GM12878 (cell line): Measurements from ENCODE around the gene MRPS18B. TPM values are rescaled to one million over a fixed set of nuclear protein-coding genes. Genes with fewer than 3 reads are reported as not detected.

Experiments
- ATAC-seq: fragments of 200-7000 bp; cut with Tn5 transposase; 3 replicates; pipeline ENCODE4 v1.9.1; 2020; ENCODE audit warnings: mild to moderate bottlenecking, moderate library complexity
- BruUV-seq: library from RNA; stranded (reverse); fragments of 400-500 nt; replicated peaks from 2 replicates; lab custom pipeline; 2021; lab: Mats Ljungman, UMichigan
- CTCF ChIA-PET: fragments of 300-600 bp; sonication (Branson Sonifier 250); formaldehyde crosslinking; extraction: SDS; loops from one replicate; lab custom pipeline; 2021; ENCODE audit warnings: inconsistent platforms; lab: Yijun Ruan, JAX
- POLR2A ChIA-PET: fragments of 350-600 bp; formaldehyde crosslinking; extraction: SDS; loops from one replicate; lab custom pipeline; 2021; ENCODE audit warnings: inconsistent platforms; lab: Charles Lee
- RAD21 ChIA-PET: fragments of 300-600 bp; sonication (Branson Sonifier 250); formaldehyde crosslinking; loops from one replicate; lab custom pipeline; 2023; ENCODE audit warnings: antibody characterized with exemption; ENCODE audit not compliant: unreplicated experiment; lab: Charles Lee
- SMC1A ChIA-PET: fragments of 300-600 bp; sonication (Branson Sonifier 250); formaldehyde crosslinking; loops from one replicate; lab custom pipeline; 2023; ENCODE audit not compliant: unreplicated experiment, uncharacterized antibody; lab: Charles Lee
- DNase-seq: peaks from one replicate; pipeline ENCODE4 v3.0.0-alpha.2; 2011; ENCODE audit warnings: low read depth, low spot score
- FAIRE-seq: peaks from 3 replicates; lab custom pipeline; 2011; peaks lifted over from hg19 to GRCh38; lab: Jason Lieb, UNC
- H2AFZ ChIP-seq: 2 replicates; pipeline ENCODE4 v1.6.0; 2011; ENCODE audit warnings: low read depth, low read length, control low read depth; ENCODE audit not compliant: control insufficient read depth
- H3K27ac ChIP-seq: 2 replicates; pipeline ENCODE4 v1.5.1; 2011; ENCODE audit warnings: control low read depth; ENCODE audit not compliant: control insufficient read depth, insufficient read depth
- H3K27me3 ChIP-seq, 2 experiments: replicated peaks in 1 of 2; 2 replicates each; pipeline versions ENCODE4 v1.6.0 to v1.6.1; 2011; ENCODE audit warnings: low read length in 1 of 2; ENCODE audit not compliant: control insufficient read depth in 2 of 2, insufficient read depth in 2 of 2
- H3K36me3 ChIP-seq, 2 experiments: 2 replicates each; pipeline ENCODE4 v1.5.1; 2011; ENCODE audit warnings: low read length in 1 of 2; ENCODE audit not compliant: control insufficient read depth in 2 of 2, insufficient read depth in 2 of 2
- H3K4me1 ChIP-seq: 2 replicates; pipeline ENCODE4 v1.6.1; 2011; ENCODE audit warnings: mild to moderate bottlenecking, low read length, moderate library complexity, mixed read lengths; ENCODE audit not compliant: control insufficient read depth, insufficient read depth
- H3K4me2 ChIP-seq: 2 replicates; pipeline ENCODE4 v1.6.0; 2011; ENCODE audit warnings: control low read depth; ENCODE audit not compliant: control insufficient read depth, insufficient read depth
- H3K4me3 ChIP-seq: fragments of 200-600 bp; sonication (generic); 2 replicates; pipeline ENCODE4 v1.5.1; 2016
- H3K79me2 ChIP-seq: 2 replicates; pipeline ENCODE4 v1.6.0; 2011; ENCODE audit warnings: low read length; ENCODE audit not compliant: control insufficient read depth, insufficient read depth
- H3K9ac ChIP-seq: 2 replicates; pipeline ENCODE4 v1.8.0; 2011; ENCODE audit warnings: low read length, control low read depth, mixed read lengths; ENCODE audit not compliant: control insufficient read depth, insufficient read depth
- H3K9me3 ChIP-seq: replicated peaks from 3 replicates; pipeline ENCODE4 v1.5.1; 2011; ENCODE audit warnings: mild to moderate bottlenecking, low read length; ENCODE audit not compliant: control insufficient read depth, insufficient read depth
- H4K20me1 ChIP-seq: 2 replicates; pipeline ENCODE4 v1.6.0; 2011; ENCODE audit not compliant: control insufficient read depth, insufficient read depth
- CHD4 ChIP-seq: fragments of 200-600 bp; sonication (generic); IDR thresholded peaks from 2 replicates; pipeline ENCODE4 v1.6.1; 2016; ENCODE audit warnings: mild to moderate bottlenecking
- LARP7 ChIP-seq: fragments of 450-650 bp; IDR thresholded peaks from 2 replicates; pipeline ENCODE4 v1.6.1; 2017; ENCODE audit warnings: mild to moderate bottlenecking
- NR2F1 ChIP-seq: fragments of 450-650 bp; conservative IDR thresholded peaks from 2 replicates; pipeline ENCODE4 v1.6.1; 2017; ENCODE audit warnings: mild to moderate bottlenecking
- NRF1 ChIP-seq: conservative IDR thresholded peaks from 2 replicates; pipeline ENCODE4 v1.6.1; 2011; ENCODE audit warnings: mild to moderate bottlenecking, low read depth, low read length, improper control_type of control experiment
- POLR2A ChIP-seq: IDR thresholded peaks from 2 replicates; pipeline ENCODE4 v1.6.1; 2011; ENCODE audit warnings: low read depth, mild to moderate bottlenecking, low read length
- RAD51 ChIP-seq: fragments of 450-650 bp; IDR thresholded peaks from 2 replicates; pipeline ENCODE4 v1.6.1; 2016; ENCODE audit warnings: moderate library complexity, mild to moderate bottlenecking, inconsistent platforms
- SREBF1 ChIP-seq: IDR thresholded peaks from 2 replicates; pipeline ENCODE4 v1.6.1; 2012; ENCODE audit warnings: mild to moderate bottlenecking, low read length
- ZNF207 ChIP-seq: fragments of 450-650 bp; IDR thresholded peaks from 2 replicates; pipeline ENCODE4 v1.6.1; 2014; ENCODE audit warnings: antibody characterized with exemption, mild to moderate bottlenecking, borderline replicate concordance
- ZNF622 ChIP-seq: fragments of 450-650 bp; IDR thresholded peaks from 2 replicates; pipeline ENCODE4 v1.6.1; 2017; ENCODE audit warnings: mild to moderate bottlenecking, inconsistent platforms
- ZSCAN29 ChIP-seq: fragments of 450-650 bp; IDR thresholded peaks from 2 replicates; pipeline ENCODE4 v1.6.1; 2017; ENCODE audit warnings: mild to moderate bottlenecking, moderate library complexity
- WGBS: methylation state at CpG from one replicate; pipeline ENCODE4 v1.1.6; 2016; ENCODE audit warnings: low lambda C conversion rate; ENCODE audit not compliant: insufficient replicate concordance, insufficient coverage; ENCODE audit errors: missing lambda C conversion rate; 5-methylcytosine and 5-hydroxymethylcytosine counted together
- in situ Hi-C: fragments of 300-500 bp; cut with MboI; formaldehyde crosslinking; loops from 9 replicates; pipeline ENCODE4 v1.14.3; 2018; ENCODE audit warnings: mixed read lengths
- intact Hi-C: fragments of 100-400 bp; cut with micrococcal nuclease; formaldehyde crosslinking; loops from one replicate; pipeline ENCODE4 v1.14.2; 2022; ENCODE audit not compliant: unreplicated experiment
- polyA plus RNA-seq, 11 experiments: library from polyadenylated mRNA; depleted of rRNA in 4 of 11; unstranded in 6 of 11; stranded (reverse) in 5 of 11; fragments of >200 nt; fragmentation: Nextera tagmentation in 4 of 11; fragmentation: Illumina TruSeq in 1 of 11; extraction: Ambion mirVana in 4 of 11; extraction: Trizol in 1 of 11; gene quantifications; 1 replicate in 1 of 11; 2 replicates in 10 of 11; pipeline versions ENCODE4 v1.2.1 to v1.2.3, GENCODE V29; 2011 to 2016; ENCODE audit warnings: inconsistent platforms in 2 of 11, missing spikeins in 2 of 11, low read depth in 1 of 11
- total RNA-seq, 4 experiments: library from RNA; depleted of rRNA in 3 of 4; stranded (reverse); fragments of >200 nt in 3 of 4; fragmentation: Illumina TruSeq in 1 of 4; extraction: Trizol in 1 of 4; gene quantifications; 2 replicates each; pipeline versions ENCODE4 v1.2.1 to v1.2.3, GENCODE V29; 2013 to 2021
- TF ChIP-seq, protein P1 (sequence below): fragments of 450-650 bp; IDR thresholded peaks from 2 replicates; pipeline ENCODE4 v1.6.1; 2017; ENCODE audit warnings: mild to moderate bottlenecking, low read depth, inconsistent platforms; ENCODE audit not compliant: poor library complexity, severe bottlenecking
- TF ChIP-seq, protein P2 (sequence below): IDR thresholded peaks from 2 replicates; pipeline ENCODE4 v1.6.1; 2011; ENCODE audit warnings: low read depth, low read length, improper control_type of control experiment, borderline replicate concordance
- TF ChIP-seq, protein P3 (sequence below): fragments of 450-650 bp; IDR thresholded peaks from 2 replicates; pipeline ENCODE4 v1.6.1; 2017; ENCODE audit warnings: antibody characterized with exemption, mild to moderate bottlenecking, moderate library complexity
- TF ChIP-seq, protein P4 (sequence below): fragments of 450-650 bp; IDR thresholded peaks from 2 replicates; pipeline ENCODE4 v1.6.1; 2017; ENCODE audit warnings: mild to moderate bottlenecking, moderate library complexity

MRPS18B gene
- total and polyA plus RNA-seq, 10 of the 15 experiments (the other 5 are each of a cell fraction or from before 2014, with no cell fraction given) = 80.9 to 259 (median 140) TPM

DNA sequence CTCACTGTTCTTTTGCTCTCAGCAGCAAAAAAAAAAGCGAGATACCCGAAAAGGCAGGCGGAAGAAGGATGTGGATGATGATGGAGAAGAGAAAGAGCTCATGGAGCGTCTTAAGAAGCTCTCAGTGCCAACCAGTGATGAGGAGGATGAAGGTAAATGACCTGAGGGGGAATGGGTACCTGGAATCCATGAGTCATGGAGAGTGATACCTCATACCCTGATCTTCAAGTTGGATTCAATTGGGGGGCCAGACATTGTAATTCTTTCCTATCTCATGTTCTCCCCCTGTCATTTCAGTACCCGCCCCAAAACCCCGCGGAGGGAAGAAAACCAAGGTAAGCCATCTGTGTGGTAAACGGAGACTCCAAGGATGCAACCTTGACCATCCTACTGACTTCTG, 39.6 kb upstream of the MRPS18B start:
- Histone ChIP-seq H3K4me1 (no peaks in the 10 kb centered on the region), H3K27ac (no peak overlapping the region), H3K9me3 (no peaks in the 10 kb centered on the region), H2AFZ (no peak overlapping the region), H3K79me2 (peaks cover 28% of the 10 kb centered on the region), H4K20me1 (peaks cover 6% of the 10 kb centered on the region; the same call in 1 of the 2 replicates), H3K27me3 (no peaks in the 10 kb centered on the region), H3K4me2 (no peak overlapping the region), H3K36me3 (peaks cover 16 to 32% of the 10 kb centered on the region in 2 experiments), H3K9ac (no peak overlapping the region), H3K4me3 (no peak overlapping the region)
- POLR2A ChIA-PET = interaction anchor here (0.6 to 1.2 kb wide), 4 partner anchors 9 to 222 kb away, joined by 3 to 4 read pairs (median 3); no protein-coding TSS in a partner anchor
- 97% methylated on average over 8 of the region's 8 CpGs for WGBS
- intact Hi-C loops = no loop called here
- RAD21 ChIA-PET = interaction anchor here (1.4 kb wide), 1 partner anchor 19 kb away, joined by 4 read pairs; no protein-coding TSS in a partner anchor
- in situ Hi-C loops = no loop called here
- ATAC-seq = no peak
- BruUV-seq = no TSS peak
- no peak for DNase-seq
- SMC1A ChIA-PET = interaction anchor here (0.9 to 1.2 kb wide), 2 partner anchors 29 to 40 kb away, joined by 3 to 6 read pairs; partner anchors contain the start of genes MRPS18B and PPP1R10
- CTCF ChIA-PET = interaction anchor here (1.0 to 2.0 kb wide), 2 partner anchors 12 to 19 kb away, joined by 4 to 6 read pairs; no protein-coding TSS in a partner anchor
- FAIRE-seq = no peak
- TF ChIP-seq NR2F1 (no peak), LARP7 (no peak), RAD51 (no peak), SREBF1 (no peak), ZNF622 (no peak), CHD4 (no peak), ZNF207 (no peak), POLR2A (no peak), ZSCAN29 (no peak), NRF1 (no peak)
- TF ChIP-seq, protein P1, sequence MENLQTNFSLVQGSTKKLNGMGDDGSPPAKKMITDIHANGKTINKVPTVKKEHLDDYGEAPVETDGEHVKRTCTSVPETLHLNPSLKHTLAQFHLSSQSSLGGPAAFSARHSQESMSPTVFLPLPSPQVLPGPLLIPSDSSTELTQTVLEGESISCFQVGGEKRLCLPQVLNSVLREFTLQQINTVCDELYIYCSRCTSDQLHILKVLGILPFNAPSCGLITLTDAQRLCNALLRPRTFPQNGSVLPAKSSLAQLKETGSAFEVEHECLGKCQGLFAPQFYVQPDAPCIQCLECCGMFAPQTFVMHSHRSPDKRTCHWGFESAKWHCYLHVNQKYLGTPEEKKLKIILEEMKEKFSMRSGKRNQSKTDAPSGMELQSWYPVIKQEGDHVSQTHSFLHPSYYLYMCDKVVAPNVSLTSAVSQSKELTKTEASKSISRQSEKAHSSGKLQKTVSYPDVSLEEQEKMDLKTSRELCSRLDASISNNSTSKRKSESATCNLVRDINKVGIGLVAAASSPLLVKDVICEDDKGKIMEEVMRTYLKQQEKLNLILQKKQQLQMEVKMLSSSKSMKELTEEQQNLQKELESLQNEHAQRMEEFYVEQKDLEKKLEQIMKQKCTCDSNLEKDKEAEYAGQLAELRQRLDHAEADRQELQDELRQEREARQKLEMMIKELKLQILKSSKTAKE = no peak
- TF ChIP-seq, protein P2, sequence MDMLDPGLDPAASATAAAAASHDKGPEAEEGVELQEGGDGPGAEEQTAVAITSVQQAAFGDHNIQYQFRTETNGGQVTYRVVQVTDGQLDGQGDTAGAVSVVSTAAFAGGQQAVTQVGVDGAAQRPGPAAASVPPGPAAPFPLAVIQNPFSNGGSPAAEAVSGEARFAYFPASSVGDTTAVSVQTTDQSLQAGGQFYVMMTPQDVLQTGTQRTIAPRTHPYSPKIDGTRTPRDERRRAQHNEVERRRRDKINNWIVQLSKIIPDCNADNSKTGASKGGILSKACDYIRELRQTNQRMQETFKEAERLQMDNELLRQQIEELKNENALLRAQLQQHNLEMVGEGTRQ = no peak
- TF ChIP-seq, protein P3, sequence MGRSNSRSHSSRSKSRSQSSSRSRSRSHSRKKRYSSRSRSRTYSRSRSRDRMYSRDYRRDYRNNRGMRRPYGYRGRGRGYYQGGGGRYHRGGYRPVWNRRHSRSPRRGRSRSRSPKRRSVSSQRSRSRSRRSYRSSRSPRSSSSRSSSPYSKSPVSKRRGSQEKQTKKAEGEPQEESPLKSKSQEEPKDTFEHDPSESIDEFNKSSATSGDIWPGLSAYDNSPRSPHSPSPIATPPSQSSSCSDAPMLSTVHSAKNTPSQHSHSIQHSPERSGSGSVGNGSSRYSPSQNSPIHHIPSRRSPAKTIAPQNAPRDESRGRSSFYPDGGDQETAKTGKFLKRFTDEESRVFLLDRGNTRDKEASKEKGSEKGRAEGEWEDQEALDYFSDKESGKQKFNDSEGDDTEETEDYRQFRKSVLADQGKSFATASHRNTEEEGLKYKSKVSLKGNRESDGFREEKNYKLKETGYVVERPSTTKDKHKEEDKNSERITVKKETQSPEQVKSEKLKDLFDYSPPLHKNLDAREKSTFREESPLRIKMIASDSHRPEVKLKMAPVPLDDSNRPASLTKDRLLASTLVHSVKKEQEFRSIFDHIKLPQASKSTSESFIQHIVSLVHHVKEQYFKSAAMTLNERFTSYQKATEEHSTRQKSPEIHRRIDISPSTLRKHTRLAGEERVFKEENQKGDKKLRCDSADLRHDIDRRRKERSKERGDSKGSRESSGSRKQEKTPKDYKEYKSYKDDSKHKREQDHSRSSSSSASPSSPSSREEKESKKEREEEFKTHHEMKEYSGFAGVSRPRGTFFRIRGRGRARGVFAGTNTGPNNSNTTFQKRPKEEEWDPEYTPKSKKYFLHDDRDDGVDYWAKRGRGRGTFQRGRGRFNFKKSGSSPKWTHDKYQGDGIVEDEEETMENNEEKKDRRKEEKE = no peak
- TF ChIP-seq, protein P4, sequence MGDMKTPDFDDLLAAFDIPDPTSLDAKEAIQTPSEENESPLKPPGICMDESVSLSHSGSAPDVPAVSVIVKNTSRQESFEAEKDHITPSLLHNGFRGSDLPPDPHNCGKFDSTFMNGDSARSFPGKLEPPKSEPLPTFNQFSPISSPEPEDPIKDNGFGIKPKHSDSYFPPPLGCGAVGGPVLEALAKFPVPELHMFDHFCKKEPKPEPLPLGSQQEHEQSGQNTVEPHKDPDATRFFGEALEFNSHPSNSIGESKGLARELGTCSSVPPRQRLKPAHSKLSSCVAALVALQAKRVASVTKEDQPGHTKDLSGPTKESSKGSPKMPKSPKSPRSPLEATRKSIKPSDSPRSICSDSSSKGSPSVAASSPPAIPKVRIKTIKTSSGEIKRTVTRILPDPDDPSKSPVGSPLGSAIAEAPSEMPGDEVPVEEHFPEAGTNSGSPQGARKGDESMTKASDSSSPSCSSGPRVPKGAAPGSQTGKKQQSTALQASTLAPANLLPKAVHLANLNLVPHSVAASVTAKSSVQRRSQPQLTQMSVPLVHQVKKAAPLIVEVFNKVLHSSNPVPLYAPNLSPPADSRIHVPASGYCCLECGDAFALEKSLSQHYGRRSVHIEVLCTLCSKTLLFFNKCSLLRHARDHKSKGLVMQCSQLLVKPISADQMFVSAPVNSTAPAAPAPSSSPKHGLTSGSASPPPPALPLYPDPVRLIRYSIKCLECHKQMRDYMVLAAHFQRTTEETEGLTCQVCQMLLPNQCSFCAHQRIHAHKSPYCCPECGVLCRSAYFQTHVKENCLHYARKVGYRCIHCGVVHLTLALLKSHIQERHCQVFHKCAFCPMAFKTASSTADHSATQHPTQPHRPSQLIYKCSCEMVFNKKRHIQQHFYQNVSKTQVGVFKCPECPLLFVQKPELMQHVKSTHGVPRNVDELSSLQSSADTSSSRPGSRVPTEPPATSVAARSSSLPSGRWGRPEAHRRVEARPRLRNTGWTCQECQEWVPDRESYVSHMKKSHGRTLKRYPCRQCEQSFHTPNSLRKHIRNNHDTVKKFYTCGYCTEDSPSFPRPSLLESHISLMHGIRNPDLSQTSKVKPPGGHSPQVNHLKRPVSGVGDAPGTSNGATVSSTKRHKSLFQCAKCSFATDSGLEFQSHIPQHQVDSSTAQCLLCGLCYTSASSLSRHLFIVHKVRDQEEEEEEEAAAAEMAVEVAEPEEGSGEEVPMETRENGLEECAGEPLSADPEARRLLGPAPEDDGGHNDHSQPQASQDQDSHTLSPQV = no peak
